ENCODE data around the gene RBPJ. TPM values are rescaled to one million over a fixed set of nuclear protein-coding genes. Genes with fewer than 3 reads are reported as not detected.

Gene RBPJ
- total and polyA plus RNA-seq, 2 of the 8 experiments (the other 6 are each of a cell fraction or from before 2014, with no cell fraction given): 65.5 to 217 TPM

GRCh38 chr4:26369581-26369980 lies 48.8 kb downstream of the RBPJ start:
- Histone ChIP-seq H2BK5ac (ENCODE audit: low read depth, low read length) (no peak overlapping the region), H2BK20ac (ENCODE audit: low read length) (no peak overlapping the region), H3K4me2 (ENCODE audit: insufficient read depth in 1 of 2, low read depth in 2 of 2, low read length in 2 of 2) (no peak overlapping the region), H3K4me1 (replicated peaks in 1 of 4; ENCODE audit: control insufficient read depth in 3 of 4, insufficient read depth in 4 of 4, low read length in 3 of 4) (peaks cover 0 to 14% (median 7%) of the 10 kb centered on the region in 4 experiments; a peak in 3 of 7 replicates), H3K4ac (replicated peaks; ENCODE audit: insufficient read length, low read depth, low read length) (no peak overlapping the region), H2BK12ac (ENCODE audit: low read depth, low read length) (no peak overlapping the region), H4K20me1 (replicated peaks in 1 of 2; ENCODE audit: control insufficient read depth in 1 of 2, insufficient read depth in 2 of 2, low read length in 2 of 2) (peaks cover 8 to 14% of the 10 kb centered on the region in 2 experiments), H3K9me3 (ENCODE audit: insufficient read depth in 2 of 2, low read depth in 1 of 2, low read length in 1 of 2) (no peaks in the 10 kb centered on the region), H3K9ac (replicated peaks in 1 of 4; ENCODE audit: extremely low read depth in 1 of 4, low read depth in 3 of 4, low read length in 3 of 4) (no peak overlapping the region), H3K14ac (ENCODE audit: insufficient read length) (no peak overlapping the region), H2AK5ac (ENCODE audit: low read depth, low read length) (no peak overlapping the region), H4K5ac (ENCODE audit: insufficient read length, low read depth, low read length) (no peak overlapping the region), H3K23me2 (ENCODE audit: low read depth, low read length) (no peaks in the 10 kb centered on the region), H3K23ac (ENCODE audit: insufficient read length) (no peak overlapping the region), H3K27me3 (replicated peaks in 1 of 4; ENCODE audit: control insufficient read depth in 3 of 4, extremely low read depth in 1 of 4, insufficient read depth in 3 of 4, low read length in 3 of 4) (no peaks in the 10 kb centered on the region), H3K36me3 (ENCODE audit: control insufficient read depth in 2 of 4, insufficient read depth in 4 of 4, low read length in 3 of 4) (peaks cover 0 to 5% (median 0%) of the 10 kb centered on the region in 4 experiments; a peak in 1 of 8 replicates), H2BK120ac (replicated peaks; ENCODE audit: low read depth, low read length) (no peak overlapping the region), H3K18ac (ENCODE audit: extremely low read depth, low read length) (no peak overlapping the region), H2AFZ (ENCODE audit: low read length) (no peak overlapping the region), H3K4me3 (ENCODE audit: extremely low read depth in 1 of 4, insufficient read depth in 2 of 4, low read depth in 3 of 4, low read length in 4 of 4) (no peak overlapping the region), H3K27ac (ENCODE audit: low read depth, low read length) (0 out of 2 replicates have a peak overlapping the region, but pooled peaks have one; percentile 18), H3K79me1 (ENCODE audit: low read depth, low read length) (no peaks in the 10 kb centered on the region), H4K8ac (ENCODE audit: extremely low read depth, insufficient read depth, low read length) (no peak overlapping the region), H3K79me2 (ENCODE audit: control insufficient read depth in 1 of 2, insufficient read depth in 2 of 2, low read length in 2 of 2) (peaks cover 21 to 100% of the 10 kb centered on the region in 2 experiments), H3K56ac (replicated peaks; ENCODE audit: insufficient read length, low read depth, low read length) (no peak overlapping the region), H4K91ac (replicated peaks; ENCODE audit: insufficient read length, low read length) (no peak overlapping the region), H2BK15ac (ENCODE audit: low read length) (no peak overlapping the region)
- DNase-seq (ENCODE audit: low read depth in 1 of 2, low spot score in 2 of 2) (no peak), FAIRE-seq (peak; percentile 63)
- ChIA-PET CTCF (ENCODE audit: partially characterized antibody) (interaction anchor here (0.9 to 3.9 kb wide), 4 partner anchors 15 to 44 kb away, joined by 3 to 15 read pairs (median 9); no protein-coding TSS in a partner anchor), POLR2A (ENCODE audit: partially characterized antibody) (no interaction called here)
- no peak for TF ChIP-seq NANOG (IDR thresholded peaks at IDR 0.05; ENCODE audit: insufficient read depth, low read depth, low read length, poor library complexity, severe bottlenecking)
- TF ChIP-seq SRF (IDR thresholded peaks at IDR 0.05; ENCODE audit: low read depth, low read length): peak; percentile 44; the same call in 1 of the 2 replicates

Data from H1 (cell line).